HG03565 (cell line): Measurements from ENCODE around the gene GOLGA6L24.
"Not testable (repeated sequence)": the region's sequence is repeated elsewhere in the genome, so short reads cannot be mapped to it uniquely, and the experiment has no call there.

Experiments used
- ATAC-seq: cut with Tn5 transposase; IDR thresholded peaks from one replicate; pipeline ENCODE4 v1.9.1; 2021; ENCODE audit warnings: mild to moderate bottlenecking, moderate library complexity; ENCODE audit not compliant: unreplicated experiment

Gene GOLGA6L24, protein sequence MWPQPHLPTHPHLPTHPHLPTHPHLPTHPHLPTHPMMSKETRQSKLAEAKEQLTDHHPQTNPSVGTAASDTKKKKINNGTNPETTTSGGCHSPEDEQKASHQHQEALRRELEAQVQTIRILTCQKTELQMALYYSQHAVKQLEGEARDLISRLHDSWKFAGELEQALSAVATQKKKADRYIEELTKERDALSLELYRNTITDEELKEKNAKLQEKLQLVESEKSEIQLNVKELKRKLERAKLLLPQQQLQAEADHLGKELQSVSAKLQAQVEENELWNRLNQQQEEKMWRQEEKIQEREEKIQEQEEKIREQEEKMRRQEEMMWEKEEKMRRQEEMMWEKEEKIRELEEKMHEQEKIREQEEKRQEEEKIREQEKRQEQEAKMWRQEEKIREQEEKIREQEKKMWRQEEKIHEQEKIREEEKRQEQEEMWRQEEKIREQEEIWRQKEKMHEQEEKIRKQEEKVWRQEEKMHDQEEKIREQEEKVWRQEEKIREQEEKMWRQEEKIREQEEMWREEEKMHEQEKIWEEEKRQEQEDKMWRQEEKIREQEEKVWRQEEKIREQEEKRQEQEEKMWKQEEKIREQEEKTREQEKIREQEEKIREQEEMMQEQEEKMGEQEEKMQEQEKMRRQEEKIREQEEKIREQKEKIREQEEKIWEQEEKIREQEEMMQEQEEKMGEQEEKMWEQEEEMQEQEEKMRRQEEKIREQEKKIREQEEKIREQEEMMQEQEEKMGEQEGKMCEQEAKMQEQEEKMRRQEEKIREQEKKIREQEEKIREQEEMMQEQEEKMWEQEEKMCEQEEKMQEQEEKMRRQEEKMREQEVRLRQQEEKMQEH

DNA sequence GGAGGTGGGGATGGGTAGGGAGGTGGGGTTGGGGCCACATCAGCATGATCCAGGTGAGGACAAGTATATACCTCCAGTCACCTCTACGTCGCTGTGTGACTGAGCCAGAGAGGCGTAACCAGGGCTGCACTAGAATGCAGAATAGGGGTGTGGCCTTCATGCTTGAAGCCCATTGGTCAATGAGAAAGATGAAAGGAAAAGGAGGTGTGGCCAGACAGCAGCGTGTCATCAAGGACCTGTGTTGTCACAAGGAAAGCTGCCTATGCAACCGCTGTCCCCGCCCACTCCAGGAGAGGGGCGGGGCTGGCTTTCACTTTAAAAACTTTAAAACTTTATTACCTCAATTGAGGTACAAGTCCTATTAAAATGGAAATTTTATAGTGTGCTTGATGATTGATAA is at the start of gene GOLGA6L24:
TSS of gene GOLGA6L24 (minus strand) at position 101 of the 400 bp plus-strand sequence. CDS start at position 40, 61 bp downstream.
- not testable (repeated sequence) for ATAC-seq

- ATAC-seq, result not testable (repeated sequence)
Measured at GRCh38 chr15:28402774-28403435, 45.0 kb upstream of the GOLGA6L24 start.

DNA sequence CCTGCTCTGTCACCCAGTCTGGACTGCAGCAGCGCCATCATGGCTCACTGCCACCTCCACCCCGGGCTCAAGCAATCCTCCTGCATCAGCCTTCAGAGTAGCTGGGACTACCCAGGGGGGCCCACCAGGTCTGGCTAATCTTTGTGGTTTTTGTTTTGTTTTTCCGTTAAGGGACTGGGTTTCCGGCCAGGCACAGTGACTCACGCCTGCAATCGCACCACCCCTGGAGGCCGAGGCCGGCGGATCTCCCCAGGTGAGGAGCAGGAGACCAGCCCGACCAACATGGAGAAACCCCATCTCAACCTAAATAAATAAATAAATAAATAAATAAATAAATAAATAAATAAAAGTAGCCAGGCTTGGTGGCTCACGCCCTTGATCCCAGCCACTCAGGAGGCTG is 38.1 kb upstream of the GOLGA6L24 start:
- ATAC-seq, result not testable (repeated sequence)

DNA sequence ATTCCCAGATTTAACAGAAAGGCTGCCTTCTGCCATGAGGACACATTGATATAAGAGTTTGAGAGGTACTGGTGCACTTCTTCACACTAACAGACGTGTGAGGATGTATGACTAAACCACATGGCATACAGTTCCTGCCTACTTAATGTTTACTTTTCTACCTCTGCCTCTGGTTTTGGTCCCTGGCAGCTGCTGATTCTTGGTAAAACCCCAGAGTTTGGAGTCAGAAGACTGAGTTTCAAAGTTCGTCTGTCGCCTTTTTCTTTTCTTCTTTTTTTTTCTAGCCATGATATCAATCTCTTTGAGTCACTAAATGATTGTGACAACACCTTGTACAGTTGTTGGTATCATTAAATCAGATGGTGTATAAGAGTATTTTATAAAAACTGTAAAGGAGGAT is 22.2 kb upstream of the GOLGA6L24 start:
- not testable (repeated sequence) for ATAC-seq

DNA sequence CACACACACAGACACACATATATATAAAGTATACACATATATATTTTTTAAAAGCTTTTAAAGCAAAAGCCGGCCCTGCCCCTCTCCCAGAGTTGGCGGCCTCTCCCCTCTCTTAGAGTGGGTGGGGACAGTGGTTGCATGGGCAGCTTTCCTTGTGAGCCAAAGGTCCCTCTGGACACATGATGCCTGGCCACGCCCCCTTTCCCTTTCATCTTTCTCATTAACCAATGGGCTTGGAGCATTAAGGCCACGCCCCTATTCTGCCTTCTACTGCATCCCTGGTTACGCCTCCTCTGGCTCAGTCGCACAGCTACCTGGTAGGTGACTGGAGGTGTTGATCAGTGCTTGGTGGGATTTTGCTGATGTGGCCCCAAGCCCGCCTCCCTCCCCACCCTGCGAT is 20.5 kb upstream of the GOLGA6L24 start, which contains the start of gene GOLGA8F:
TSS of gene GOLGA8F (plus strand) at position 301 of the 400 bp plus-strand sequence. CDS start at position 399, 98 bp downstream.
- ATAC-seq, result not testable (repeated sequence)

GRCh38 chr15:28365502-28365901 is 7.6 kb upstream of the GOLGA6L24 start:
- not testable (repeated sequence) for ATAC-seq

DNA sequence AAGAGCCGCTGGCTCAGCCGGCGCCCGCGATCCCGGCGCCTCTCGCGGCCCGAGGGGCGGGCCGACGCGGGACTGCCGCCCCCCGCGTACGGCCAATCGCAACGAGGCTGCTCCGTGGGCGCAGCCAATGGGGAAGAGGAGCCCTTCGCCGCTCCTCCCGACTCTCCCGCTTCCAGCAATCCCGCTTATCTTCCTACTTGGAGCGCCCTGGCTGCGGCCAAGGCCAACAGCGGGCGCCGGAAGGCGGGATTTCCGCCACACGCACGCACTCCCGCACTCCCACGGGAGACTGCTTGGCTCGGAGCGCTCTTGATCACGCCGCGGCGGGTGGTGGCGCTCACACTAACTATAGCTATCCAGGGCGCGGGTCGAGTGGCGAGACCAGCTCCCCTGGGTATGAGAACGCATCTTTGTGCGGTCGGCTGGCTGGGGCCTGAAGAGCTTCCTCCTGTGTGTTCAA is 35.7 kb downstream of the GOLGA6L24 start, which contains the start of gene HERC2:
TSS of gene HERC2 (minus strand) at position 51 of the 460 bp plus-strand sequence. CDS start 746 bp downstream, outside the sequence.
- ATAC-seq, result not testable (repeated sequence)

- not testable (repeated sequence) for ATAC-seq
Measured at GRCh38 chr15:28321358-28322078, 36.4 kb downstream of the GOLGA6L24 start.

DNA sequence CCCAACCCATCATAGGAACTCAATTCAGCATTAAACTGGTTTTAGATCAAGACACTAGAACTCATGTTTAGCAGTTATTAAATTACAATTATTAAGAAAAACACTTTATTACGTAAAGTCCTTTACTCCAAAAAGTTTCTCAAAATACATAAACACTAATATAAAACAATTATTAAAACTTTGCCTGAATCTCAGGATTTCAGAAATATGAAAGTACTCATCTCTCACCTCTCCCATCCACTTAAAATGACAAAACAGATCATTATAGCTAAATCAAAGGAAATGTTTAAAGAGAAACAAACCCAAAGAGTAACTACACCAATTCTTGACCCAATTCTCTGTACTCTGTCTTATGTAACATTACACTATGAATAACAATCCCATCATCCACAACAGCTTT is 38.2 kb downstream of the GOLGA6L24 start:
- not testable (repeated sequence) for ATAC-seq

DNA sequence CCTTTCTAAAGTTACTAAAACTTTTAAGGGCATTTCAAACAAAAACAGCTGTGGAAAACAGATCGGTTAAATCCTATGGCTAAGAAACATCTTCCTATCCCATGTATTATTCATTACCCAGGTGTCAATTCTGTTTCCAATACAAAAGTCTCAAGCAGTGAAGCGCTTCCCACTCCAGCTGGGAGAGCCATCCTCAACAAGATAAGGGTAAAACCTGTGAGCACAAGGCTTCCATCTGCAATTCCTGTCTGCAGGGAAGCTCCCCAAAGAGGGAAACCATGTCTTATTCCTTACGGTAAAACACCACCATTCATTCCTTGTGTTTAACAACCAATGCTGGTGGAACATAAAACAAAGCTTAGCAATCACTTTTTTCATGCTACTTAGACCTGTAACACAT is 39.1 kb downstream of the GOLGA6L24 start:
- not testable (repeated sequence) for ATAC-seq

GRCh38 chr15:28318122-28318521 is 39.8 kb downstream of the GOLGA6L24 start:
- ATAC-seq, result not testable (repeated sequence)

GRCh38 chr15:28316958-28317357 is 40.9 kb downstream of the GOLGA6L24 start:
- not testable (repeated sequence) for ATAC-seq

DNA sequence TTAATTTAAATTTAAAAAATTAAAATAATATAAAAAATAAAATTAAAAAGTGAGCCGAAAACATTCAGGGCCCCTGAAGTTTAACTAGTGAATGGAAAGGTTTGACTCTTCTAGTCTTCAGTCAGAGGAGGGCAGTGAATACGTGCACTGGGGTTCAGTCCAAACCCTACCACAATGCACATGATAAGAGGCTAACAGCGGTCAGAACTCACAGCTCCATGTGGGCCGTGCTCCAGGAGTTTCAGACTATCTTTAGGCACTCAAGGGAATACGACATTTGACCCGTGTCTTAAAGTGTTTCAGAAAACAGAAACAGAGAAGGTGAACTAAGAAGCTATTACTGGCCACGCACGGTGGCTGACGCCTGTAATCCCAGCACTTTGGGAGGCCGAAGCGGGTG is 47.4 kb downstream of the GOLGA6L24 start:
- ATAC-seq, result not testable (repeated sequence)

- not testable (repeated sequence) for ATAC-seq
Measured at GRCh38 chr15:28308718-28309117, 49.2 kb downstream of the GOLGA6L24 start.
